Measurements from ENCODE around the gene FAR2. TPM values are rescaled to one million over a fixed set of nuclear protein-coding genes. Genes with fewer than 3 reads are reported as not detected.

FAR2 gene
- total RNA-seq, 1 experiment from 2014 or later: 22.1 TPM

DNA sequence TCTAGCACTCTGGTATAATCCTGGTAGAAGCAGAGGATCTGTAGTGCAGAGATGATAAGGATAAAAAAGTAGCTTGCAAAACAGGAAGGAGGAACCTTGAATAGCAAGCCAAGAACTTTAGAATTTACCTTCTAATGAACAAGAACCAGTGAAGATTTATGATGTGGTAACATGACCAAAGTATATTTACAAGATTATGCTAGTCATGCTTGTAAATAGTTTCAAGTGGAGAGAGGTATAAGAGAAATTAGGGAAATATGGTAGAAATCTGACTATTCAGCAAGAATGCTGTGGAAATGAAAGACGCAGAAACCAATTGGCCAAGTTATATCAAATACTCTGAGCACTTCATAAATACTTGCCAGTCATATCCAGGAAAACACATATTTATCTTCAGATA is 184.1 kb downstream of the FAR2 start:
- H3K14ac ChIP-seq (ENCODE audit: insufficient read depth, low read length): no peak overlapping the region
- H2AFZ ChIP-seq (ENCODE audit: low read length): no peak overlapping the region
- no peaks in the 10 kb centered on the region for H3K4me1 ChIP-seq (ENCODE audit: insufficient read depth, low read length)
- TF ChIP-seq CTCF (conservative IDR thresholded peaks at IDR 0.05): no peak
- no peaks in the 10 kb centered on the region for H4K20me1 ChIP-seq (ENCODE audit: control insufficient read depth, insufficient read depth, insufficient read length)
- no peak overlapping the region for H2BK5ac ChIP-seq (ENCODE audit: insufficient read length, low read length)
- no peak overlapping the region for H3K9ac ChIP-seq (ENCODE audit: extremely low read depth, insufficient read length, low read length)
- H2AK5ac ChIP-seq (ENCODE audit: insufficient read length, low read length): no peak overlapping the region
- Mint-ChIP-seq H3K27ac (no peak overlapping the region), H3K9me3 (no peaks in the 10 kb centered on the region), H3K36me3 (ENCODE audit: insufficient read depth in 1 of 3, low read depth in 3 of 3) (peaks cover 0 to under 1% (median 0%) of the 10 kb centered on the region in 3 experiments; a peak in 1 of 7 replicates), H3K27me3 (ENCODE audit: low read depth) (no peaks in the 10 kb centered on the region), H3K4me1 (no peaks in the 10 kb centered on the region), H3K4me3 (no peak overlapping the region)
- no peak overlapping the region for H3K4ac ChIP-seq (ENCODE audit: low read depth, low read length)
- H3K79me1 ChIP-seq (ENCODE audit: insufficient read depth, low read depth, low read length, poor library complexity, severe bottlenecking): no peaks in the 10 kb centered on the region
- H2BK120ac ChIP-seq (ENCODE audit: low read depth, low read length, poor library complexity, severe bottlenecking): no peak overlapping the region
- H4K5ac ChIP-seq (ENCODE audit: insufficient read length, low read depth, low read length): no peak overlapping the region
- no peak overlapping the region for H3K27ac ChIP-seq (ENCODE audit: insufficient read length, low read depth, low read length)
- no peak overlapping the region for H3T11ph ChIP-seq (ENCODE audit: low read length)
- whole genome bisulfite sequencing (ENCODE audit: extremely low coverage, insufficient read length, low lambda C conversion rate): no CpG with 5 or more reads among the region's 1 CpG
- H3K23ac ChIP-seq (ENCODE audit: insufficient read length, low read depth, low read length): no peak overlapping the region
- no peak overlapping the region for H3K4me2 ChIP-seq (ENCODE audit: insufficient read depth, insufficient read length, low read length)
- no peaks in the 10 kb centered on the region for H3K23me2 ChIP-seq (ENCODE audit: insufficient read length, low read depth, low read length, poor library complexity, severe bottlenecking)
- no peak overlapping the region for H2BK20ac ChIP-seq (ENCODE audit: low read depth, low read length, poor library complexity, severe bottlenecking)
- no peak overlapping the region for H4K8ac ChIP-seq (replicated peaks; ENCODE audit: insufficient read length, low read depth, low read length)
- H3K18ac ChIP-seq (ENCODE audit: insufficient read length, low read depth, low read length): no peak overlapping the region
- H2BK12ac ChIP-seq (ENCODE audit: insufficient read length, low read depth, low read length): no peak overlapping the region
- H4K91ac ChIP-seq (ENCODE audit: insufficient read length, low read depth, low read length): no peak overlapping the region
- DNase-seq: no peak
- H3K79me2 ChIP-seq (ENCODE audit: insufficient read depth, low read length): no peaks in the 10 kb centered on the region
- no peaks in the 10 kb centered on the region for H3K9me3 ChIP-seq (ENCODE audit: control insufficient read depth, low read depth, low read length)
- H3K56ac ChIP-seq (ENCODE audit: insufficient read length, low read depth, low read length): no peak overlapping the region
- no peaks in the 10 kb centered on the region for H3K27me3 ChIP-seq (ENCODE audit: insufficient read depth, low read length)
- no peak overlapping the region for H2BK15ac ChIP-seq (ENCODE audit: low read depth, low read length)
